ENCODE measurements around the gene DLK1. TPM values are rescaled to one million over a fixed set of nuclear protein-coding genes. Genes with fewer than 3 reads are reported as not detected.

Gene DLK1
- total RNA-seq, 1 donor from 2014 or later, result 52.3 TPM

- ATAC-seq, result peak; percentile 72
- DNase-seq (ENCODE audit: missing footprints), result no peak
- intact Hi-C loops (cut with DNase I), result loop anchor here (5.0 kb wide), 1 partner anchor 32 kb away; no protein-coding TSS in a partner anchor
Measured at GRCh38 chr14:100709289-100710284, 17.1 kb upstream of the DLK1 start.

GRCh38 chr14:100710391-100710790 is 16.3 kb upstream of the DLK1 start:
- no peak for ATAC-seq
- DNase-seq (ENCODE audit: missing footprints), result no peak
- intact Hi-C loops (cut with DNase I), result loop anchor here (5.0 kb wide), 1 partner anchor 33 kb away; no protein-coding TSS in a partner anchor

GRCh38 chr14:100710826-100711462 is 15.7 kb upstream of the DLK1 start:
- no peak for DNase-seq (ENCODE audit: missing footprints)
- no peak for ATAC-seq
- intact Hi-C loops (cut with DNase I), result loop anchor here (5.0 kb wide), 1 partner anchor 34 kb away; no protein-coding TSS in a partner anchor

- DNase-seq (ENCODE audit: missing footprints) (no peak), ATAC-seq (no peak)
- intact Hi-C loops (cut with DNase I), result loop anchor here (5.0 kb wide), 1 partner anchor 34 kb away; no protein-coding TSS in a partner anchor
Measured at GRCh38 chr14:100711493-100711892, 15.2 kb upstream of the DLK1 start.

- intact Hi-C loops (cut with DNase I), result loop anchor here (5.0 kb wide), 1 partner anchor 35 kb away; no protein-coding TSS in a partner anchor
- ATAC-seq (no peak), DNase-seq (ENCODE audit: missing footprints) (no peak)
Measured at GRCh38 chr14:100712490-100712889, 14.2 kb upstream of the DLK1 start.

- intact Hi-C loops (cut with DNase I), result loop anchor here (5.0 kb wide), 1 partner anchor 36 kb away; no protein-coding TSS in a partner anchor
- ATAC-seq (no peak), DNase-seq (ENCODE audit: missing footprints) (no peak)
Measured at GRCh38 chr14:100713705-100714104, 13.0 kb upstream of the DLK1 start.

GRCh38 chr14:100714258-100714892 is 12.3 kb upstream of the DLK1 start:
- DNase-seq (ENCODE audit: missing footprints) (no peak), ATAC-seq (no peak)
- intact Hi-C loops (cut with DNase I), result loop anchor here (5.0 kb wide), 1 partner anchor 37 kb away; no protein-coding TSS in a partner anchor

GRCh38 chr14:100715332-100715731 is 11.4 kb upstream of the DLK1 start:
- DNase-seq (ENCODE audit: missing footprints) (no peak), ATAC-seq (no peak)
- intact Hi-C loops (cut with DNase I), result no loop called here

- DNase-seq (ENCODE audit: missing footprints), result peak; percentile 4
- intact Hi-C loops (cut with DNase I), result no loop called here
Measured at GRCh38 chr14:100715803-100716202, 10.9 kb upstream of the DLK1 start.

GRCh38 chr14:100717386-100717785 is 9.3 kb upstream of the DLK1 start:
- no peak for DNase-seq (ENCODE audit: missing footprints)
- intact Hi-C loops (cut with DNase I), result no loop called here
- ATAC-seq, result no peak

More at GRCh38 chr14:100715803-100716202, 10.9 kb upstream of the DLK1 start:
- ATAC-seq, result no peak

- intact Hi-C loops (cut with DNase I), result no loop called here
- DNase-seq (ENCODE audit: missing footprints) (no peak), ATAC-seq (no peak)
Measured at GRCh38 chr14:100719976-100720520, 6.6 kb upstream of the DLK1 start.

GRCh38 chr14:100721568-100721967 is 5.1 kb upstream of the DLK1 start:
- DNase-seq (ENCODE audit: missing footprints), result no peak
- ATAC-seq, result no peak
- intact Hi-C loops (cut with DNase I), result no loop called here

GRCh38 chr14:100722367-100722766 is 4.3 kb upstream of the DLK1 start:
- DNase-seq (ENCODE audit: missing footprints) (peak; percentile 68), ATAC-seq (no peak)
- intact Hi-C loops (cut with DNase I), result no loop called here

GRCh38 chr14:100723135-100723829 is 3.4 kb upstream of the DLK1 start:
- no peak for ATAC-seq
- intact Hi-C loops (cut with DNase I), result no loop called here
- no peak for DNase-seq (ENCODE audit: missing footprints)

- ATAC-seq, result no peak
- DNase-seq (ENCODE audit: missing footprints), result no peak
- intact Hi-C loops (cut with DNase I), result no loop called here
Measured at GRCh38 chr14:100723830-100724437, 2.8 kb upstream of the DLK1 start.

GRCh38 chr14:100724536-100724935 is 2.2 kb upstream of the DLK1 start:
- intact Hi-C loops (cut with DNase I), result no loop called here
- ATAC-seq (no peak), DNase-seq (ENCODE audit: missing footprints) (no peak)

- ATAC-seq (no peak), DNase-seq (ENCODE audit: missing footprints) (no peak)
- intact Hi-C loops (cut with DNase I), result no loop called here
Measured at GRCh38 chr14:100725587-100726387, 905 bp upstream of the DLK1 start.
